GM06990 (cell line): ENCODE measurements around the gene NHS.

ENCODE experiments used
- DNase-seq: peaks from one replicate; pipeline ENCODE4 v3.0.0-alpha.2; 2011; ENCODE audit not compliant: insufficient read length; ENCODE audit errors: extremely low read depth
- H3K27me3 ChIP-seq: replicated peaks from 2 replicates; pipeline ENCODE4 v1.6.0; 2011; ENCODE audit warnings: low read length; ENCODE audit not compliant: control insufficient read depth, insufficient read depth
- H3K36me3 ChIP-seq: 2 replicates; pipeline ENCODE4 v1.5.1; 2011; ENCODE audit warnings: low read length; ENCODE audit not compliant: control insufficient read depth, insufficient read depth
- H3K4me3 ChIP-seq: replicated peaks from 2 replicates; pipeline ENCODE4 v1.5.1; 2011; ENCODE audit warnings: low read depth, mild to moderate bottlenecking, control low read depth, low read length
- TF ChIP-seq, protein P1 (sequence below): IDR thresholded peaks from 2 replicates; pipeline ENCODE4 v1.5.1; 2011; ENCODE audit warnings: low read length, control low read depth, mild to moderate bottlenecking, inconsistent platforms; ENCODE audit not compliant: insufficient read depth, poor library complexity, severe bottlenecking

The NHS gene

DNA sequence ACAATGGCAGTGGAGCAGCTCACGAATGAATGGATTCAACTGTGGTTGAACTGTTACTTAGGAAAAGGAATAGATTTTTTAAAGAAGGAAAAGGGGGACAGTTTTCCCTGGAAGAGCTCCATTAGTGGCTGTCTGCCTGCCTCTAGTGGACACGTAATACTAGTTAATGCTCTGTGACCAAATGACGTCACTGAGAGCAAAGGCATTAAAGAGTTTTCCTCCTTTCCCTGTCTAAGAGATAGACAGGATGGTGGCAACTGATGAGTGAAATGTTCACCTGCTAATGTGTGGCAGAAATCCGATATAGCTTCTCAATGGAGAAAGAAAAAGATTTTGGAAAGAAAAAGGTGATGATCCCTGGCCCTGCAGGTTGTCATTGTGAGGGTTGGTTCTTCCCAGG lies 310.0 kb downstream of the NHS start:
- H3K4me3 ChIP-seq: no peak overlapping the region
- H3K36me3 ChIP-seq: no peaks in the 10 kb centered on the region
- no peaks in the 10 kb centered on the region; the same call in 1 of the 2 replicates for H3K27me3 ChIP-seq
- TF ChIP-seq, protein P1, sequence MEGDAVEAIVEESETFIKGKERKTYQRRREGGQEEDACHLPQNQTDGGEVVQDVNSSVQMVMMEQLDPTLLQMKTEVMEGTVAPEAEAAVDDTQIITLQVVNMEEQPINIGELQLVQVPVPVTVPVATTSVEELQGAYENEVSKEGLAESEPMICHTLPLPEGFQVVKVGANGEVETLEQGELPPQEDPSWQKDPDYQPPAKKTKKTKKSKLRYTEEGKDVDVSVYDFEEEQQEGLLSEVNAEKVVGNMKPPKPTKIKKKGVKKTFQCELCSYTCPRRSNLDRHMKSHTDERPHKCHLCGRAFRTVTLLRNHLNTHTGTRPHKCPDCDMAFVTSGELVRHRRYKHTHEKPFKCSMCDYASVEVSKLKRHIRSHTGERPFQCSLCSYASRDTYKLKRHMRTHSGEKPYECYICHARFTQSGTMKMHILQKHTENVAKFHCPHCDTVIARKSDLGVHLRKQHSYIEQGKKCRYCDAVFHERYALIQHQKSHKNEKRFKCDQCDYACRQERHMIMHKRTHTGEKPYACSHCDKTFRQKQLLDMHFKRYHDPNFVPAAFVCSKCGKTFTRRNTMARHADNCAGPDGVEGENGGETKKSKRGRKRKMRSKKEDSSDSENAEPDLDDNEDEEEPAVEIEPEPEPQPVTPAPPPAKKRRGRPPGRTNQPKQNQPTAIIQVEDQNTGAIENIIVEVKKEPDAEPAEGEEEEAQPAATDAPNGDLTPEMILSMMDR: no peak
- no peak for DNase-seq

DNA sequence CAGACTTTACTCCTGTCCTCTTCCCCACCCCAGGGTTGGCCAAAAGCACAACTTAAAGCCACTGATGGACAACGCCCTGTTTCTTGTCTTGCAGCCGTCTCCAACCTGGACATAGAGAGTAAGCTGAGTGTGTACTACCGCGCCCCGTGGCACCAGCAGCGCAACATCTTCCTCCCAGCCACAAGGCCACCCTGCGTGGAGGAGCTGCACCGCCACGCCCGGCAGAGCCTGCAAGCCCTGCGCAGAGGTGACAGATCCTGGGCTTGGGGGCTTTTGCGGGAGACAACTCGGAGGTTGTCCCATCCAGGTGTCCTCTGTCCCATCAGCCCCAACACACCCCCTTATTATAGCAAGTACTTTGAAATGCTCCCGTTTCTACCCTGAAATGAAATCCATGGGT lies 312.6 kb downstream of the NHS start:
- H3K27me3 ChIP-seq: no peaks in the 10 kb centered on the region; the same call in 1 of the 2 replicates
- no peaks in the 10 kb centered on the region for H3K36me3 ChIP-seq
- no peak overlapping the region for H3K4me3 ChIP-seq
- no peak for DNase-seq
- TF ChIP-seq, protein P1: no peak

DNA sequence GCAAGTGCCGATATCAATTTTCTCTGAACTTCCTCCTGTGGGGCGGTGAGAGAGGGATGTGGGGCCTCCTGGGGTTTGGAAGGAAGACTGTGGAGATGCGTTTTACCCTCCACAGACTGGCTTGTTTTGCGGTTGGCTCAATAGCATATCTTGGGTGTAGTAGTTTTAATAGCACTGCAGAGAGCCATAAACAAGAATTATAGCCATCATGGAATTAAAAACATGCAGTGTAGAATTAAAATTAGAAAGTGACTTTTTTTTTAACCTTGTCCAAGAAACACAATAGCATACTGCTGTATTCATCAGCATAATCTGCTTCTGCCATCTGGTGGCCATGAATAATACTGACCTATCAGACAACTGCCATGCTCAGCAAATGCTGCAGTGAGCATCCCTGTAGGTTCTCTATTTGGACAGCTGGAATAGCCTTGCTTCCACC lies 315.0 kb downstream of the NHS start:
- no peaks in the 10 kb centered on the region; the same call in 1 of the 2 replicates for H3K27me3 ChIP-seq
- TF ChIP-seq, protein P1: peak; percentile 60
- H3K36me3 ChIP-seq: no peaks in the 10 kb centered on the region
- no peak for DNase-seq
- H3K4me3 ChIP-seq: no peak overlapping the region

DNA sequence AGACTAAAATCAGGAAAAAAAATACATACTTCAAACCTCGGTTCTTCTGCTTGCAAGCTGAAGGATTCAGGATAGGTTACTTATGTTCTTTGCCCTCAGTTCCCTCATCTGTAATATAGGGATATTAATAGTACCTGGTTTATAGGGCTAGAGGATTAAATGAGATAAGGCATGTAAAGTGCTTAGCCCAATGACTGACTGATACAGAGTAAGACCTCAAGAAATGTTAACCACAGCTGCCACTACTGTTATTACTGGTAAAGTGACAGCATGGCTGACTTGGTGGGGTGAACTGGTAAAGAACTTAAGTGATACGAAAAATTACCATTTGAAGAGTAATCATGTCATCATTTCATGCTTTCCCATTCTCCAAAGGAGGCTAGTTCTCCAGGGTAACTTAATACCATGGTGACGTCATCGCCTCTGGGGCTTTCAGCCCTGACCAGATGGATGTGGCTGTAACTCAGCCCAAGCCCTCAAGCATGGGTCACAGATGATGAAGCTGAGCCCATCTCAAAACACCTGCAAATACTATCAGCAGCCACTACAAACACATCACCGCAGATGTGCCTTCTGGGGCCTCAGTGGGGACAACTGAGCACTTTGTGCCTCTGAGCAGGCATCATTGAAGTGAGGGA lies 317.8 kb downstream of the NHS start:
- Histone ChIP-seq H3K27me3 (no peaks in the 10 kb centered on the region; the same call in 1 of the 2 replicates), H3K36me3 (no peaks in the 10 kb centered on the region), H3K4me3 (no peak overlapping the region)
- no peak for DNase-seq
- TF ChIP-seq, protein P1: no peak

DNA sequence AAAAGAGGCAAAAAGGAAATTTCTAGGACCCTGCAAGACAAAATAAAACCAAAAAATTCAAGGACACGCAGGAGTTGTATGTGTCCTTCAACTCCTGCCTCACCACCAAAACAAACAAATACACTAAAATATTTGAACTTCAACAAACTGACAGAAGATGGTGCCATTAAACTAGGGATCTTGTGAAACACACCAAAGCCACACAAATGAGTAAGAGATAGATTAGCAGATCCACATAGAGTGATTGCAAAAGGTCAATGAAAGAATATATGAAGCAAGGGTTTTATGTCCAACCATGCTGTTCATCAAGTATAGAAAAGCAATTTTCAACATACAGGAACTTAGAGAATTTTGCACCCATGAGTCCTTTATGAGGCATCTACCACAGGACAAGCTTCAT lies 322.2 kb downstream of the NHS start:
- Histone ChIP-seq H3K36me3 (no peaks in the 10 kb centered on the region), H3K4me3 (no peak overlapping the region), H3K27me3 (no peaks in the 10 kb centered on the region)
- TF ChIP-seq, protein P1: no peak
- DNase-seq: no peak

DNA sequence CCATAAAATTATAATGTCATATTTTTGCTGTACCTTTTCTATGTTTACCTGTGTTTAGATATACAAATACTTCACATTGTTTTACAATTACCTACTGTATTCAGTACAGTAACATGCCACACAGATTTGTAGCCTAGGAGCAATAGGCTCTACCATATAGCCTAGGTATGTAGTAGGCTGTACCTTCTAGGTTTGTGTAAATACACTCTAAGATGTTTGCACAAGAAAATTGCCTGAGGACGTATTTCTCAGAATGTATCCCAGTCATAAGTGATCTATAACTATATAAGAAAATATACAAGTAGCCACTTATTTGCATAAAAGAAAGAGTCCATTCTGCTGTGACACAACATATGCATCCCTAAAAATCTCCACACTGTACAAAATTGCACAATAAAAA lies 326.0 kb downstream of the NHS start:
- Histone ChIP-seq H3K4me3 (no peak overlapping the region), H3K36me3 (no peaks in the 10 kb centered on the region), H3K27me3 (no peaks in the 10 kb centered on the region)
- no peak for DNase-seq
- TF ChIP-seq, protein P1: no peak
